Stimulated activated CD8-positive, alpha-beta memory T cell treated with anti-CD3 and anti-CD28 coated beads, Interleukin-7, amount 100 ng/mL, for 1 hour (primary cell): ENCODE measurements around the gene SMIM9.

Source experiments
- DNase-seq, 2 donors: peaks; one replicate each; pipeline ENCODE4 v3.0.0-alpha.2; 2020; ENCODE audit warnings: low read depth in 2 of 2

SMIM9 gene

DNA sequence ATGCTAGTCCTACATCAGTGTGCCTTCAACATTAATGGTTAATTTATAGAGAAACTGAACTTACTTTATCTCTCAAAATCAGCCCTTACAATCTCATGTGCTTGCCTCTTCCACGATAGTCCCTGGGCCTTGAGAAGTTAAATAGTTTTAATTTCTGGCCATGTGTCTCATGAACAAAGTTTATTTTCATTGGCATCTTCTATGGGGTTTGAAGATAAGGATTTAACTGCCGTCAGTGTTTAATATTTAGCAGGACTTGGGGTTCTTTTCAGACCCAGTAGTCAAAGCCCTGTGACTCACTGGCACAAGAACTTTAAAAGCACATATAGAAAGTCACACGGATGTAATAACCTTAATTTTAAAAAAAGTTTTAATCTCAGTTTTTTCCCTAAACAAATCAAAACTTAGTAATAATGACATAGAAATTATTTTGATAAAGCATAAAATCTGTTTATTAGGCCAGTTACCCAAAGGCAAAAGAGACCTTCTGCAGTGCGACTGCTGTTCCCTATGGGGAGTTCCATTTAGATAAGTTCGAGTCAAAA is 19.1 kb downstream of the SMIM9 start:
- no peak for DNase-seq

DNA sequence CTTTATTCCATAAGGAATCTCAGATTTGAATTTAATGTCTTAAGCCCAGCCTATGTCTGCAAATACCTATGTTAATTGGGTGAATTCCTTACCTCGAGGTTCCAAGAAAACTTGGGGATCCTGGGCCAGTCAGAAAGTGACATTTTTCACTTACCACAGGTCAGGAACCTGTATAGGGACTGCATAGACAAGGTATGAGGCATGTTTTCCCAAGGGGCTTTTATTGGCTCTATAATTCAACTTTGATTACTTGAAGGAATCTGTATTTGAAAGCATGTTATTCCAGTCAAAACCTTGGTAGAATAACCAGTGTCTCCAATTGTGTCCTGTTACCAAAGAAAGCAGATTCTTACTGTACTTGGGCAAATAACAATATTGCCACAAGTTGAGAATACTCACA is 20.7 kb downstream of the SMIM9 start:
- no peak for DNase-seq

DNA sequence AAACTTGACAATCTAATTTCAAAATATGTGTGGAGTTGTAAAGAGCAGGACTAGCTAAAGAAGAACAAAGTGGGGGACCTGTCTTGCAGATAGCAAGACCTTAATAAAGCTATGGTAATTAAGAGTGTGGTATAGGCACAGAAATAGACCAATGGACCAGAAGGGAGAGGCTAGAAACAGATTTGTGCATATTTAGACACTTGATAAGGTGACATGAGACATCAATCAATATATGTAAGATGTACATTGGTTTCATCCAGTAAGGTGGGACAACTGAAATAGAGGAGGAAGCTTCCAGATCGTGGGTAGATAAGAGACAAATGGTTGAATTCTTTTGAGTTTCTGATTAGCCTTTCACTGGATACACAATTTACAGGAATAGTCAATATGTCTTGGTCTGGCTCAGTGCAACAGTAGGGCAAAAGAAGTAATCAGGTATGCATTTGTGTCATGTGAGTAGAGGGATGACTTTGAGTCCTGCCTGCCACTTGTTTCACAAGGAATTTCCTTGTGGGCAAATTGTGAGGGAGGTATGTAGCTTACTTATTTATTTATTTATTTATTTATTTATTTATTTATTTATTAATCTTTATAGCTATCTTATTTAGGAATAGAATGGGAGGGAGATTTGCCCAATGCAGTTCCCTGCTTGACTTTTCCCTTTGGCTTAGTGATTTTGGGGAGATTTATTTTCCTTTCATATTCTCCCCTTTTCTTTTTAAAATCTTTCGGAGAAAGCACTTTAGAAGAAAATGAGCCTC is 21.9 kb downstream of the SMIM9 start:
- DNase-seq: no peak

GRCh38 chrX:154809939-154810665 is 24.4 kb downstream of the SMIM9 start:
- no peak for DNase-seq

GRCh38 chrX:154806837-154807501 is 27.5 kb downstream of the SMIM9 start:
- DNase-seq: no peak

DNA sequence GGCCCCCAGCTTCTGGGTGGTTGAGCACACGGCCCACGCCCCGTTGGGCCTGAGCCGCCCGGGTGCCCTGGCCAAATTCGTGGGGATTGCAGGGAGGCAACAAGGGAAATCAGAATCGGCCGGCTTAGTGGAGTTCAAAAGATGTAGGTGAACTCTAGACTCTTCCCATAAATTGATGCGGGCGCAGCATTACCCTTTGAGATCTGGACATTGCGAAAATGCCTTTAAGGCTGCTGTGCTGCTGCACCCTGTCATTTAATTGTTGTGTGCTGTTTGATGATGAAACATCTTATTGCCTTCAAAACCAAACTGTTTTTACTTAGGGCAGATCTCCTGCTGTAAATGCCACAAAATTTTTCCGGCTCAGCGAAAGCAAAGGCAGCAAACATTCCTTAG is 28.8 kb downstream of the SMIM9 start:
- DNase-seq: no peak

GRCh38 chrX:154804957-154805695 is 29.3 kb downstream of the SMIM9 start, which contains the start of gene MPP1:
TSS of gene MPP1 (minus strand) at chrX:154805485. CDS start at chrX:154805373, 112 bp downstream.
- DNase-seq: peak; percentile 48 to 50

- DNase-seq: no peak
Observed at GRCh38 chrX:154804261-154804956, 30.1 kb downstream of the SMIM9 start.

DNA sequence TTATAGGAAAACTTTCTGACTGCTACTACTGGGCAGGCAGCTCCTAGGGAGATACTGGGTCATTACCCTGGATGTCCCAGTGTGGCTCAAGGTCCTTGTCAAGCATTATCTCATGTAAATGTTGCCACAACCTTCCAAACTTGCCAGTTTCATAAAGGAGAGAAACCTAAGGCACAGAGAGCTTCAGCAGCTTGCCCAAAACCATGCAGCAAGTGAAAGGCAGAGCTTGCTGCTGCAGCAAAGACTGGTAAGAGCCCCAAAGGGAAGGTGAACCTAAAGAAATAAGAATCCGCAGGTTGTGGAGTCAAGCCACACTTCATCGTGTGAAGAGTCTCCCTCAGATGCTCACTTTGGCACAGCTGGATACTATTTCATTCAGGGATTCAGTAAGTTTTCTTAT is 31.5 kb downstream of the SMIM9 start:
- DNase-seq: no peak

DNA sequence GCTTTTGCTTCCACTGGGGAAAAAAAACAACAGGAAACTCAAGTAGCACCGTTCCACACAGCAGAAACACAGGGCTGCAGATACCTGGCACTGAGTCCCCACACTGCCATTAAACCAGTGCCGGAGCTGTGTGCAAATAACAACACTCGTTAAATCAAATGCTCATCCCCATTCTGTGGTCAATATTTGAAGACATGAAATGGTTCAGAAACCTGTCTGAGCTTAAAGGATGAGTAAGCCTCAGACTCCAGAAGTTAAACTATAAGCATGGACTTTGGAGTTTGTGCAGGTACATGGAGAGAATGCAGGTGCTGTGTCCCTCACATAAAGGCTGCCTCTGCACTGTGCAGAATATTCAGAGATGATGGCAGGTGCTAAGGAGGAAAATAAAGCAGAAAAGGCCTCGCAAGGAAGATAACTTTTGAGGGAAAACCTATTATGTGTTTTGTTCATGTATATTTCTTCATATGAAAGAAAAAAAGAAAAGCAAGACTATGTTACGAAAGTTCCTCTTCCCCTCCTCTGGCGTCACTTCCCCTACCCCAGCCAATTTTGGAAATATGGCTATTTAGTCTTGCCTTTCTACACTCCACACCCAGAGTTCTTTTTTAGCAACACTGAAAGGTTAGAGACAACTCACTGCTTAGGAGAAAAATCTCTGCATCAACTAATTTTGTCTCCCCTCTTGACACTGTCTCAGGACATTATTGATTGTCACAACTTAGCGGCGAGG is 33.8 kb downstream of the SMIM9 start:
- DNase-seq: no peak

GRCh38 chrX:154799556-154800348 is 34.7 kb downstream of the SMIM9 start:
- no peak for DNase-seq

DNA sequence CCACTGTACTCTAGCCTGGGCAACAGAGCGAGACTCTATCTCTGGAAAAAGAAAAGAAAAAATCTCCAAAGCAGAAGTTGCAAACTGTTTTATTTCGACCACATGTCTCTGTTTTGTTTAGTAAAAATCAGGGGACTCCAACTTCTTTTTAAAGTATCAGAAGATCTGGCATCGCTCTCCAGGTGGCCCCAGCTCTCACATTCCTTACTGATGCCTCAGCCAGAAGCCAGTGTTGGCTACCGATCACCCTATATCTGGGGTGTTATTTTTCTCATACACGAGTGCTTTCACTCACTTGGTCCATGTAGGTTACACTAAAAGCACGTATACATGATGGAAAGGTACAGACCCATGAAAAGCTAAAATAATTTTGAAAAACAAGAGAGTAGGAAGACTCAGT is 37.5 kb downstream of the SMIM9 start:
- no peak for DNase-seq

DNA sequence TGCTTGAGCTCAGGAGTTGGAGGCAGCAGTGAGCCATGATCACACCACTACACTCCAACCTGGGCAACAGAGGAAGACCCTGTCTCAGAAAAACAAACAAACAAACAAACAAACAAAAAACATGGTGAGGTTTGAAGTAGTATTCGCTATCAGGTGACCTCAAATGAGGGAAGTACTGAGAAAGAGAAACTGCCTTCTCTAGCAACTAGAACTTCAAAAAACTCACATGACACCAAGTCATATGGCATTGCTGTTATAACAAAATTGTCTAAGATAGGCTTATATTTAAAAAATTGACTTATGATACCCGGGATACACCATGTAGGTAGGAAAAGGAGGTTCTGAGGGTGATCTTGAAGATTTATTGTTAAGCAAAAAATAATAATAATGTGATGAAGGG is 39.4 kb downstream of the SMIM9 start:
- DNase-seq: no peak

DNA sequence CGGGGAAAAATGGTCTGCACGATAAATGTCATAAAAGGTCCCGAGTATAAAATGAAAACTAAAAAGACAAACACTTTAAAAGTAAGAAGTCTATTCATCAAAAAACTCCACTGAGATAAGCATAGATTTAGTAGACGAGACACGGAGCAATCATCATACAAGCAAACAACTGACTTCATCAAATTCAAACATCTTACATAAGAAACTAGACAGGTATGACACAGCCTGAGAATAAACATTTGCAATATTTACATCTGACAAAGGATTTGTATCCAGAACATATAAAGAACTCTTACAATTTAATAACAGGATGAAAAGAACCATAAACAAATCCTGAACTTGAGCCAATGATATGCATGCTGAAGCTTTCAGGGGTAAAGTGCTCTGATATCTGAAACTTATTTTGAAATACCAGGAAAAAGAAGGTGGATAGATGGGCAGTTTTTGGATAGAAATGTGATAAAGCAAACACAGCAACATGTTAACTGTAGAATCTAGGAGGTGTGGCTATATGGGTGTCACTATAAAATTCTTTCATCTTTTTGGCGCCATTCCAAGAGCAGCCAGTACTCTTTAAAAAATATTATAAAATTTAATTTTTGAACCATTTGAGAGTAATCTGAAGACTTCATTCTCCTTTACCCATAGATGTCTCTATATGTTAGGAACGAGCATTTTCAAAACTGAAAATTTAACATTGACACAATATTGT is 41.2 kb downstream of the SMIM9 start:
- no peak for DNase-seq

- DNase-seq: no peak
Observed at GRCh38 chrX:154791939-154792338, 42.5 kb downstream of the SMIM9 start.

DNA sequence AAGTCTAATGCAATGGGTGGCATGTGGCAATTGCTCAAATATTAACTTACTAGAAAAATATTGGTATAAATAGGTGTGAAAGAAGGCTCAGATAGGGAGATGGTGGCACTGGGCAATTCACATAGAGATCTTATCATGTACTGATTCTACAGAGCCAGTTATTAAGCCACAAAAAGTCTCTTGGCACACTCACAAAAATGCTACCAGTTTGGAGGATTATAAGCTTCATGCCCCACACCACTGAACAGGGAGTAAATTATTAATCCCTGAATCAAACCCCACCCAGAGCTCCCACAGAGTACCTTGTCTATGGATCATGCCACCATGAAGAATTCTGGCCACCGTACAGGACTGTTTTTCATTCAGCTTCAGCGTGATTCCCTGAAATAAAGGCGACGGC is 43.0 kb downstream of the SMIM9 start:
- no peak for DNase-seq

DNA sequence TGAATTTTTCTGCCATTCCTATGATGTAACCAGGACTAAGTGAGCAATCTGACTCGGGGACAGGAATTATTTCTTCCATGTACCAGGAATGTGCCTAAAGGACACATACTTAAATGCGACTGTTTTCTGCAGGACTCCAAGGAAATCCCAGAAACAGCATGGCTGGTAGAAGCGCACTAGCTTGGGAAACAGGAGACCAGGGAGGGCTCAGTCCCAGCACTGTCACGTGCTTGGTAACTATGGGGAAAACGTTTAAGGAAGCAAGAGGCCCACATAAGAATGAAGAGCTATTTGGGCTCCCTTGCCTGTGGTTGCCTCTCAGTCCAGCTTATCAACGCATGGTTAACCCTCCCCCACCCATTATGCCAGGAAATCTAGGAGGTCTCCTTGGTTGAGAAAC is 48.7 kb downstream of the SMIM9 start:
- no peak for DNase-seq

DNA sequence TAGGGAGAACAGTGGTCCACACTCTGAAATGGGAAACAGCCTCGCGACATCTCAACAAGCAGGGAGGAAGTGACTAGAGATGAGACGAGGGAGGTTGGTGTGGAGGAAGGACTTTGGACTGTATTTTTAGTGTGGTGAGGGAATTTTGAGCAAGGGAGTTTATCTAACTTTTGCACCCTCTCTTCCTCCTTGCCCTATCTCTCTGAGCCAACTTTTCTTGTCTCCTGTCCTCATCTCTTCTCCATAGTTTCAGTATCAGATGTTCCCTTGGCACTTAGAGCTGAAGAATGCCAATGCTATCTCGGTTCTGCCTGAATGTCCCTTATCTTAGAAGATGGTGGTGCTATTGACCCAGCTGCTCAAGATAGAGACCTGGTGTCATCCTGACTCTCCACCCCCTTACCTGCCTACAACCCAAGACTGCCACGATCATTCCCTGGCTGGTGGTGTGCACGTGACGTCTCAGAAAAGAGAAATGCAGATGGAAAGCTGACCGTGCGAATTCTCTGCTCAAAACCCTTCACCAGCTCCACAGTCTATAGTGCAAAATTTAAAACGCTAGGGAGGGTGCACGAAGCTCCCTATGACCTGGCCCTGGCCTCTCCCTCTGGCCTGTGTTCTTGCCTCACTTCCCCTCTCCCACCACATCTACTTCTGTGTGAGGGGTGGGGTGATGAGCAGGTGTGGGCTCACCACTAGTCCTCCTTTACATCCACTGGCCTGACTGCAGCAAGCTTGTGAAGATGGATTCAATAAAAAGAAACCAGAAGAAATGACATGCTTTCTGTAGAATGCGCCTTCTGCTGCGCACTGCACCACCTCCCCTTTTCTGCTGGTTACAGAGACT is 50.1 kb downstream of the SMIM9 start:
- DNase-seq: no peak
